Activated CD4-positive, alpha-beta T cell treated with anti-CD3 and anti-CD28 coated beads, Interleukin-2, amount 50 U/mL, for 16 hours (primary cell): ENCODE data around the gene SAP30BP.

Experiments
- DNase-seq: peaks from one replicate; pipeline ENCODE4 v3.0.0-alpha.2; 2020

Gene SAP30BP

DNA sequence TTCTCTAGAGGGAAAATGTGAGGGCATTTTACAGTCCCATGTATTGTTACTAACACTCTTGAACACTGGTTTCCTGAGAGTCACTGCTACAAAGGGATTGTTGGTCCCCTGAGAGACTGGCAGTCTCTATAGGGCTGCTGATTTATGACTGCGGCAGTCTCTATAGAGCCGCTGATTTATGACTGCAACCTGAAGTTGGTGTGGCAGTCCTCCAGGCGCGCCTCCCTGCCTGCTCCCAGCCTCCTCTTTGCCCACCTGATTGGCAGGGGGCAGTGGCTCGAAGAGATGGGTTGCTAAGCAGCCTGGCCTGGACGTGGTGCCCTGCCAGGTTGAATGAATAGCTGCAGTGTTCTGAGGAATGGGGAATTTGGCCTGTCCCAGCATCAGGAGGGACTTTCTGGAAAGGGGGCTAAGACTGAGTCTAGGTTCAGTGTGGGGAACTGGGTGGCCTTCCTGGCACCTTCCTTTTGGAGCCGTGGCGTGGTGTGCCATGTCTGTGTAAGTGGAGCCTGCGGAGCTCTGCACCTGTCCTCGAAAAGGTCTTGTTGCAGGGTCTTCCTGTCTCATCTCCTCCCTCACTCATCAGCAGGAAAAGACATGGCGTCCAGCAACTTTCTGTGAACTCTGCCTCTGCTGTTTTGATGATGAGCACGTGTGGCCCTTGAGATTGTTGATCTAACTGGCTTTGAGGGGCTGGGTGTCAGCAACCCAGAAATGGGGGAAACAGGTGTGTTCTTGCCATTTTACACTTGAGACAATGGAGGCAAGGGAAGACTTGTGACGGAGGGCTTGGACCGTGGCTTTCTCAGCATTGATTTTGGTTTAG is 24.9 kb downstream of the SAP30BP start:
- DNase-seq, result no peak

DNA sequence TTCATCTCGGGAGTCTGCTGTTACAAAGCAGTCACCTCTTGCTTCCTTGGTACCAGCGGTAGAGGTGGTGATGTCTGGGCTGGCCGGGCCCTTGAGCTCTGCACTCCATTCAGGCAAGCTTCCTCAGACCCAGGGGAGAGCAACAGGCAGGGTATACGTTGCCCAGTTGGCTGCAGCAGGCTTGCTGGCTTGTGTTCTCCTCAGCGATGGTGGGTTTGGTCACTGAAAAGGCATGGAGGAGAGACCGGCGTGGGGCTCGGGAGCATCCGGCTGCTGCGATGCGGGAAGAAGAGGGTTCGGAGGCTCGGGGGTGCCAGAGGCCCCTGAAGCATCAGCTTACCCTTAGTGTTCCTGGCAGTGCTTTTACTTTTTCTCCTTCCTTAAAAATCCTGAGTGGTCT is 25.8 kb downstream of the SAP30BP start:
- no peak for DNase-seq

DNA sequence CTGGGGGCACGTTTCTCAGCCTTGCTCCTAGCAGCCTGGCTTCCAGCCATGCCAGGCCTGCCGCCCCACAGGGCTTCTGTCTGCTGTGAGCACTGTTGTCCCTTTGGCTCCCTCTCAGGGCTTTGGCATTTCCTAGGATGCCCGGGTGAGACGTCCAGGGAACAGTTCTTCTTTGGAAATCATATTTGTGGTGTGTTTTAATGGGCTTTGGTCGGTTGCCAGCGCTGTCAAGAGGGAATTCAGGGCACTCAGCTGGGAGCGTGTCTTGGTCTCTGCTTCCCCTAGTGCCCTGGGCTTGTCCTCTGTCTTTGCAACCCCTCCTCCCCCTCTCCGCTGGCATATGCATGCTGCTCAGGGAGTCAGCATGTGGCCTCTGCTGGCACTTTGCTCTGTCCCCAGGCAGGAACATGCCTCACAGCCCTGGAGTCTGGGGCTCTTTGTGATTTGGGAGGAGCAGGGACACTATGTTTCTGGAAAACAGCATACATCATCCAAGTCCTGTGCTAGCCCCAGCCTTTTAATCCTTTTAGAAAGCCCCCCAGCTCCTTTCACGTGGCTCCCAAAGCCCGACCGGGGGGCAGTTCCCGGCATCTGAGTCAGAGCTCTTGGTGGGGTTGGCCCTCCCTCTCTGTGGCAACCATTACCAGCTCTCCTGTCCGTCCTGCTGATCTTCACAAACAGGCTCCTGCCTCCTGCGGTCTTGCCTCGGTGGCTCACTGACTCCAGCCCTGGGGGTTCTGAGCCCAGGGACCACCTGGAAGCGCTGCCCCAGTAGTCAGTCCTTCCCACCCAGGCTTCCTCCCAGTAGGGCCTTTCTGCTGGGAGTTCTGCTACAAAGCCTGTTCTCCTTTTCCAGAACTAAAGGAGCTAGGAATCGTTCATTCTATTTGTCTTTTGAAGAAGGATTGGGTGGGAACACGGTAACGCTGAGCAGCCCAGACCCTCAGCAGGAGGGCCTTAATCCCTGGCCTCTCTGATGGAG is 26.7 kb downstream of the SAP30BP start:
- DNase-seq, result no peak

DNA sequence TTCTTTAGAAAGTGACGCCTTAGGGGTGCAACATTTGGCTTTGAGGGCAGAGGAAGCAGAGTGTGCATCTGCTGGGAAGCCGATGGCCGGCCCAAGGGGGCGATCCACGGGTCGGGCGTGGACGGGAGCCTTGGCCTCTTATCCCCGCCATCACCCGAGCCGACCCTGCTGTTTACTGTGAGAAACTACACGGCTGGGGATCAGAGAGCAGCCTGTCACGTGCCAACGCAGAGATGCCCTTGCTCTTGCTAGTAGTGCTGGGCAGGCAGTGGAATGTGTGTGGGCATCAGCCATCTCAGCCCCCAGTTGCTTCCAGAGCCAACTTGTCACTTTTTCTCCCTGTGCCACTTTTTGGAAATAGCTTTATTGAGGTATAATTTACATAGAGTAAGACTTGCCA is 27.4 kb downstream of the SAP30BP start:
- no peak for DNase-seq

DNA sequence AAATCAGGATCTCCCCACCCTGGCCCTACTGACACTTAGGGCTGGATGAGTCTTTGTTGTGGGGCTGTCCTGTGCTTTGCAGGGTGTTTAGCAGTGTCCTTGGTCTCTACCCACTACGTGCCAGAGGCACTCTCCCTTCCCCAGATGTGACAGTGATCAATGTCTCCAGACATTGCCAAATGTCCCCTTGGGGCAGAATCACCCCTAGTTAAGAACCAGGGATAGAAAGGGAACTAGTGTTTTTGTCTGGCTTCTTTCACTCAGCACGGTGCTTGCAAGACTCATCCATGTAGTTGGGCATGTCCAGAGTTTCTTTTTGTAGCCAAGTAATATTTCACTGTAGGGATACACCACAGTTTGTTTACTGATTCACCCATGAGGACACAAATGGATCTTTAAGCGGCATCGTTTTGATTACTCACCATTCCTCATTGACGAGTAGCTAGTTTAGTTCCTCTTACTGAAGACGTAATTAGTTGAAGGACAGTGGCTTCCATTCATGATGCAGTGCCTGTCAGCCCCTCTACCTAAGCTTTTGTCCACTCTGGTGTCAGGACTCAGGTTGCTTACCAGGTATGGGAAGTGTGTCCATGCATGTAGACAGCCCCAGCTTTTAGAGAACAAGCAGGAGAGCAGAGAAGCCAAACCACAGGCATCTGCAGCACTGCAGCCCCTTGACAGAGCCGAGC is 28.1 kb downstream of the SAP30BP start:
- DNase-seq, result no peak

DNA sequence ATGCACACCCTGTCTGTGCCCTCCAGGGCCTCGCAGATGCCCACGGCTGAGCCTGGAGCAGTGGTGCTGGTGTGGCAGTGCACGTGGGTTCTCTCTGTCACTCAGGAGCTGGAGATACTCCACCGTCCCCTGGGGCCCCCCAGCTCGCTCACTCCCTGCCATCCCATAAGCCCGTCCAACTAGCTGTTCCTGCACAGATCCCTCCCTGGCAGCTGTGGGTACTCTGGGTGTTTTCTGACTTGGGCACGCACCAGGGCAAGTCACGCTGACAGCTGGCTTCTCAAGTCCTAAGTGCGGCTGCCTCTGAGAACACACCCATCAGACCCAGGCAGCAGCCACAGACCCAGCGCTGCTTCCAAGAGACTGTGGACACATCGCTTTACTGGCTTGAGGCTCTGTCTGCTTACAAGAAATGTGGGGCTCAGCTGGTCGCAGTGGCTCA is 28.7 kb downstream of the SAP30BP start:
- DNase-seq, result no peak

DNA sequence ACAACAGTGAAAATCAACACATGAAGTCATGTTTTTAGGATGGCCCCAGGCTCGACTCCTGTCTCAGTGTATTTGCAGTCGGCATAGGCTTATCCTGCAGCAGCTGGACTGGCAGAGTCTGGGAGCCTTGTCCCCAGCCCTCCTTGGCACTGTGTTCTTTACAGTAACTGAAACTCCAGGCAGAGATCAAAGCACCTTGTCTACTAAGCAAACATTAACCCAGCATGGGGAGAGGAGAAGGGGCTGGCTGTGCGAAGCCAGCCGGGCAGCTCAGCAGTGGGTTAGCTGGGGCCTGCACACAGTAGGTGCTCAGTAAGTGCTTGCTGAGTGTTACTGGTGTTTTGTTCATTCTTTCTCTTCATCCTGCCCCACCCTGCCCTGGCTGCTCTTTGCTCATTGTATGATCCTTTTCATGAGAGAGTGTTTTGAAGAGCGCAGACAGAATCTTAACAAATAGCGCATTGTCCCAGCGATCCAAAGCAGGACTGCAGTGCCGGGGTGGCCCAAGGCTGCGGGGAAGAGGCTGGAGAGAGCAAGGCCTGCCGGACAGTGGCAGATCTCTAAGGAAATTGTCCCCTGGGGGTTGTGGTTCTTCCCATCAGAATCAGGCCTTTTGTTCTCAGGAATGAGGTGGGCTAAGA is 30.6 kb downstream of the SAP30BP start:
- no peak for DNase-seq

DNA sequence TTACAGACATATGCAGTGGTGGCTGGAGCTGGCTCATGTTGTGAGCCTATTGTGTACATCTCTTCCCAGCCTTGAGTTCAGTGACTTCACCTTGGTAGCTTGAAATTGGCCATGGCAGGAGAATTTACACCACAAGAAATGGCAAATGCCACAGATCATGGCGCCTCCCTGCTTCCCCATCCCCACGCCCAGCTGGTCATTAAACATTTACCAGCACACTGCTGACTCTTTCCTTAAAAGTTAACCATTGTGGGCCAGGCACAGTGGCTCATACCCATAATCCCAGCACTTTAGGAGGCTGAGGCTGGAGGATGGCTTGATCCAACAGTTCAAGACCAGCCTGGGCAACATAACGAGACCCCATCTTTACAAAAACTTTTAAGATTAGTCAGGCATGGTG is 31.5 kb downstream of the SAP30BP start:
- no peak for DNase-seq

DNA sequence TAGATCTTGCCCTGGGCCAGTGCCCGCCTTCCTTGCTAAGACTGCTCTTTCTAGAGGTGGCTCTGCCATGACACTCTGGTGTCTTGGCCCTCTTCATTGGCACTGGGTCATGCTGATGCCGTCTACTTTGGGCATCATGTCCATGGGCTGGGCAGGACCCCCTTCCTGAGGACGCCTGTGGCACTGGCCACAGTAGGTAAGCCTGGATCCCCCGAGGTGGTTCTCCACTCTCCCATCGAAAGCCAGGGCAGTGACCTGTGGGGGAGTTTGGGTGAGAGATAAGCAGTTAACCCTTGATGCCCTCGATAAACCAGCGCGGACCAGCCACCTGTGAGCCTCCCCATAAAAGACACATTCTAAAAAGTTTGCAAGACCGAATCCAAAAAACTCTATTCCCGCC is 34.1 kb downstream of the SAP30BP start:
- DNase-seq, result no peak

DNA sequence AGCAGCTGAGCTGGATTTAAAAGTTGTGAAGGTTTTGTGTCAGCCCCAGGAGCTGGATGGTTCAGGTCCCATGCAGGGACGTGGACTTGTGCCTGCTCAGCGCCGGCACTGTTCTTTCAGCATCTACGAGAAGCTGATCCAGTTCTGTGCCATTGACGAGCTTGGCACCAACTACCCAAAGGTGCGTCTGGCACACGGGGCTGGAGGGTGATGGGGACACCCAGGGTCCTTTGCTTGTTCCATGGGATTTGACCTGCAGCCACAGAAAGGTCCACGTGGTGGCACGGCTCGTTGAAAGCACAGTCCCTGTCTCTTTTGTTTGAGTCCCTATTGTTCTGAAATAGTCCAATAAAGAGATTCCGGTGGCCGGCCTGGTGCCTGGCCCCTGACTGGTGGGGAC is 36.1 kb downstream of the SAP30BP start:
- DNase-seq, result no peak

DNA sequence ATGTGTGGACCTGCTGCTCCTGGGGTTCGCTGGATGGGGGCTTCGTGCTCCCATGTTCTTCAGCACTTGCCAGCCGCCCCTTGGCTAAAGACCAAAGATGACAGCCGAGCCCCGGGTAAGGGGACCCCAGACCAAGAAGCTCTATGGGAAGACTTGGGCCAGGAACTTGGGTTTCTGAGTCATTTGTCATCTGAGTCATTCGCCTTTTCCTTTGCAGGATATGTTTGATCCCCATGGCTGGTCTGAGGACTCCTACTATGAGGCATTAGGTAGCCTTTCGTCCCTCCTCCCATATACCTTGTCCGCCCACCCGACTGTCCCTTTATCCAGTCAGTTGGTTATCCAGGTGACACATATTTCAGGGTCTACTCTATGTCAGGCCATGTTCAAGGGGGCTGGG is 36.5 kb downstream of the SAP30BP start:
- no peak for DNase-seq

DNA sequence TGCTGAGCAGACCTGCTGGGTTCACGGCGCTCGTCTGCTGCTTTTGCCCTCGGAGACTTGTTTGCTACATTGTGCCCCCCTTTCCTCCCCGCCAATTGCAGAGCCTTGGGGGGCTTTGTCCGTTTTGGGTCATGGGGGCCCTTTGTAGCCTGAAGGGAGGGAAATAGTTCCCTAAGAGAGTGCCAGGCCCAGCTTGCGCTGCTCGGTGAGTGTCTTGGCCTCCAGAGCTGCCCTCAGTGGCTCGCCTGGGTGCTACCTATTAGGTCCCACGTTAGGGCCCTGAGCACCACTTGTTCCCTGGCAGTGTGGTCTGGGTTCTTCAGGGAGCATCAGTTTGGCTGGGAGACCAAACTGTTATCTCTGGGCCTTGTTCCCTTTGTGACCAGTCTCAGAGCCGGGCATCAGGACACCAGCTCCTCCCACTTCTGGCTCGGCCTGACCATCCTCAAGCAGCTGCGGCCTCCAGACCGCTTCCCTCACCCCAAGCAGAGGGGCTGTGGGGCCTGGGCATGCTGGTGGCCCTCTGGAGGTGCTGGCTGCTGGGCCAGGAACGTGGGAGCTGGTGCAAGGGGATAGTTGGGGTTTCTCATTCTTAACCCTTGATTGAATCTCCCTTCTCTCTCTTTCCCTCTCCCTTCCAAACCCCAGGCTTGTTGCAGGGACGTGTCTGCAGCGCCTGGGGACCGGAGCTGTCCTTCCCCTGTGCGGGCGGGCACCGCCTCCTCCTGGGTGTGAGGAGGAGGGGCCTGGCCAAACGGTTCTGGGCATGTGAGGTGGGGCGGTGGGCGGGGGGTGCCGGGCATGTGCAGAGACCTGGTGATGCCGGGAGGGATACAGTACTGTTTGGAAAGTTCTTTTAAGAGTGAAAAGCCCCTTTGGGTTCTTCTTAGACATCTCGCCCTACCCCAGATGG is 38.1 kb downstream of the SAP30BP start:
- DNase-seq, result no peak

DNA sequence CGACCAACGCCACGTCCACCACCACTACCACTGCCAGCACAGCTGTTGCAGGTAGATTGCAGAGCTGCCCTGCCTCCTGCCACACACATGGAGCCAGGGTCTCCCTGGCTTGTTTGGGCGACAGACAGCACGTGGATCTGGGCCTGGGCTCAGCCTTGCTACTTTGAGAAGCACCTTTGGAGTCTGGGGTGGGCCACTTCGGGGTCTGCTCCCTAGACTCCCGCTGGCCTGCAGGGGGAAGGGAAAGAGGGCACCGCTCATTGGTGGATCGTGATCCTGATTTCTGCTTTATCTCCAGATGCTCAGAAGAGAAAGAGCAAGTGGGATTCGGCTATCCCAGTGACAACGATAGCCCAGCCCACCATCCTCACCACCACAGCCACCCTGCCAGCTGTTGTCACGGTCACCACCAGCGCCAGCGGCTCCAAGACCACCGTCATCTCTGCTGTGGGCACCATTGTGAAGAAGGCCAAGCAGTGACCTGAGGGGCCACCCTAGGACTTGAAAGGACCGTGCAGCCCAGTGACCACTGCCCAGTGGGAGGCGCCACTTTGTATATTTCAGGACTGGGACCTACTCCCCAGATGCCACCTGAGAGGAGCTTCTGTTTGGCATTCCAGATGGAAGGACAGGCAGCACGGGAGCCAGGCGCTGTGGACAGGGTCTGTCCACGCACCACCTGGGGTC is 39.0 kb downstream of the SAP30BP start:
- DNase-seq, result no peak

DNA sequence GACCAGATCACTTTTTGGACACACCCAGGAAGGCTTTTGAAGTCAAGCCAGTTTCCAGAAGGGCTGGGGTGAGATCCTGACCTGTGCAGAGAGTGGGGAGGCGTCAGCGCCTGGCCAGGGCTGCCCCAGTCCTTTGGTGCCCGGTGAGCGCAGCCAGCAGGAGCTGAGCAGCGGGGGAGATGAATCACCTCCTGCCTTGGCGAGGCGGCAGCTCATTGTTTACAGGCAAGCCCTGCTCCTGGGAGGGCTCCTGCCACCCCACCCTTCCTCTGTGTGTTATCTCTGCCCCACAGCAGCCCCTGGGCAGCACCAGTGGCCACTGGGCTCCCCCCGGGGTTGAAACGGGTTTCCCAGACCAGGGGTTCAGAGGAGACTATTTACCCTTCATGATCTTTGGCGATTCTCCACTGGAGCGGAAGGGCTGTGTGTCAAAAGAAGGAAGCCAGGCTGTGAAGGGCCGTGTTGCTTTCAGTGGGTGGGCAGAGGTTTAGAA is 40.0 kb downstream of the SAP30BP start:
- DNase-seq, result no peak

DNA sequence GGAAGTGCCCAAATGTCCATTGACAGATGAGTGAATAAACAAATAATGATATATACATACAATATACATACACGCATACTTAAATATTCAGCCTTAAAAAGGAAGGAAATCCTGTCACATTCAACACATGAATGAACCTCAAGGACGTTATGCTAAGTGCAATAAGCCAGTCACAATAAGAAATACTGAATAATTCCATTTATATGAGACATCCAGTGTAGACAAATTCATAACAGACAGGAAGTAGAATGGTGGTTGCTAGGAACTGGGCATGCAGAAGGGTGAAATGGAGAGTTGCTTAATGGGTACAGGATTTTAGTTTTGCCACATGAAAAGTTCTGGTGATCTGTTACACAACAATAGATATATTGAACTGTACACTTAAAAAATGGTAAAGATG is 45.3 kb downstream of the SAP30BP start:
- no peak for DNase-seq

DNA sequence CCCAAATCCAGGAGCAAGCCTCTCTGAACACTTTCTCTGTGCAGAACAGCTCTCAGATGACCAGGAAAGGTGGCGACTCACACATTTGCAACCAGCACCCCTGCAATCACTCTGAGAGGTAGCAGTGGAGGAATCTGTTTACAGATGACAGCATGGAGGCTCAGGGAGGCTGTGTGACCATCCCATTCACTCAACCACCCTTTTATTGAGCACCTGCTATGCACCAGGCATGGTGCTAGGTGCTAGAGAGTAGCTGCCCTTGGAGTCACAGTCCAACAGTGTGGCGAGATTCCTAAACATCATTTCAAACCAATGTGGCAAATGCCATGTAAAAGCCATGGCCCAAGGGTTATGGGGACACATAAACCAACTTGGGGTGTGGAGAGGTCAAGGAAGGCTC is 52.6 kb downstream of the SAP30BP start:
- no peak for DNase-seq

DNA sequence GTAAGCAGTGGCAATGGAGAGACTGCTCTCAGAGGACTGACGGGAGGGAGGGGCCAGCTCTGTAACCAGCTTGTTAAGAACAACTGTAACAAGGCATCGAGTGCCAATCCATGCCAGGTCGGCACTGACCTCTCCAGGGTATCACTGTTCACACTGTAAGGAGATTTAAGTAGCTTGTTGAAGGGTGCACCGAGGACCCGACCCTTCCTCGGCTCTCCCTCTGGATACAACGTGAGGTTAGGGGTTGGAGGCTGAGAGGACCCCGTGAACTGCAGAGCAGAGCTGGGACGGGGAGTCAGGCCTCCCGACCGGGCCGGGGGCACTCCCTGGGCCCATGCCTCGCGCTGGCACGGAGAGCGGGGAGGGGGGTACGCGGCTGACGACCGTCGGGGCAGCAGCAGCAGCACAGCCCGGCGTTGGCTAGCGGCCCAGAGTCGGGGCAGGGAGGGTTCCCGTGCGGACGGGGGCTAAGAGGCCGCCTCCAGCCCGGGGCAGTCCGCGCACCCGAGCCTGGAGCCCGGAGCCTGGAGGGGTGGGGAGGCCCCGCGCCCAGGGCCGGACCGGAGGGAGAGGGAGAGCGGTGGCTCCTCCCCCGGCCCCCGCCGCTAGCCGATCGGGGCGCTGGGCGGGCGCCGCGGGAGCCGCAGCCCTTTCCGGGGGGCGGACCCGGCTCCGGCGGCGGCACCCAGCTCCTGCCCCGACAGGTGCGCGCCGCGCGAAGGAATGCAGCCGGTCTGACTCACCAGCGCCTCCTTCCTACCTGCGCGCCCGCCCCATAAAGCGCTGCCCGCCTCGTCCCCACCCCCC is 53.7 kb downstream of the SAP30BP start, which contains the start of gene ITGB4:
Gene ITGB4, plus strand, starts transcription at position 804 of the 807 bp plus-strand sequence. CDS start 3,245 bp downstream, outside the sequence.
- peak; percentile 21 for DNase-seq

DNA sequence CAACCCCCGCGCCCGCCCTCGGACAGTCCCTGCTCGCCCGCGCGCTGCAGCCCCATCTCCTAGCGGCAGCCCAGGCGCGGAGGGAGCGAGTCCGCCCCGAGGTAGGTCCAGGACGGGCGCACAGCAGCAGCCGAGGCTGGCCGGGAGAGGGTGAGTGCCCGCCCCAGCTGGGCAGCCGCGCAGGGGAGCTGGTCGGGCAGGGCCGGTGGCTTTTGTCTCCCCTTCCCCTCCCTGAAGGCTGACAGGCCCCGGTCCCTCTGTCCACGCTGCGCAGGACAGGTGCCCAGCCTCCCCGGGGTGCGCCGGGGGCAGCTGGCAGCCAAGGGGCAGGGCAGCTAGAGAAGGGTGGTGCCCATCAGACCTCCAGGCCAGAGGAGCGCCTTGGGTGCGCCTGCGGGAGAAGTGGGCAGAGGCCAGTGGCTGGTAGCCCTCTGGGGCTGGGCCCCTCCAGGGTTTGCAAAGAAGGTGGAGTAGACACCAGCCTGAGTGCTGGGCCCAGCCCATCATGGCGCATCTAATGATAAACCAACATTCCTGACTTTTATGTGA is 54.4 kb downstream of the SAP30BP start:
- no peak for DNase-seq

DNA sequence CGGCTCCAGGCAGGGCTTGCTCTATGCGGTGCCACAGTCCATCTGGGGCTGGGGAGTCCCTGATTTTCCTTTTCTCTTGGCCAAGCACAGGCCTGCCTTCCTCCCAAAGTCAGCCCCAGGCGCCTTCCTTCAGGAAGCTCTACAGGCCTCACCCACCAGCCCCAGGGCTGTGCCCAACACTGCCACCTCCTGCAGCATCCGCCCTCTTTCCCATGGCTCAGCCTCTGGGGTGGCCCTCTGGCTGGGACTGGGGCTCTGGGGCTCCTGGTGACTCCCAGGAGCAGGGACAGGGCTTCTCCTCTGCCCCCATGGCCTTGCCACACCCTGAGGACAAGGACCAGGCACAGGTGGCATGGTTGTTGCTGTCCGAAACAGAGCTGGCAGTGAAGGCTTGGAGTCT is 54.9 kb downstream of the SAP30BP start:
- DNase-seq, result no peak
